GM18861 (cell line): ENCODE measurements around the gene WDR11.
"Not testable (repeated sequence)": the region's sequence is repeated elsewhere in the genome, so short reads cannot be mapped to it uniquely, and the experiment has no call there.

ENCODE experiments used
- ATAC-seq: cut with Tn5 transposase; IDR thresholded peaks from one replicate; pipeline ENCODE4 v1.9.1; 2021; ENCODE audit not compliant: unreplicated experiment

Gene WDR11

DNA sequence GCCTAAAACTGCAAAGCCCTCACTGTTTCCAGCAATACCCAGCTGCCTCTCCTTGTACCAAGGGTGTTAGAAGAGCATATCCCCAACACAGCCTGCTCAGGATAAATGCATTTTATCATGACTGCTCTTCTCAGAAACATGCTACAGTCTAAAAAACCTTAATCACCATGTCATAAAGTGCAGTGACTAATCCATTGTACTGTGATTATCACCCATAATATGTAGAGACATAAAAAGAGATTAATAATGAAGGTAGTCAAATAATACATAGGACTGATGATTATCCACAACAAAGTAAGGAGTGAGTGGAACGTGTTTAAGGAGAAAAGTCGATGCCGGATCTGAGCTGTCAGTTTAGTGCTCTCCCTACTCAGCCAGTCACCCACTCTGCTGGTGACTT is 12.2 kb upstream of the WDR11 start:
- ATAC-seq, result no peak

- ATAC-seq, result no peak
Measured at GRCh38 chr10:120841522-120842189, 9.5 kb upstream of the WDR11 start.

DNA sequence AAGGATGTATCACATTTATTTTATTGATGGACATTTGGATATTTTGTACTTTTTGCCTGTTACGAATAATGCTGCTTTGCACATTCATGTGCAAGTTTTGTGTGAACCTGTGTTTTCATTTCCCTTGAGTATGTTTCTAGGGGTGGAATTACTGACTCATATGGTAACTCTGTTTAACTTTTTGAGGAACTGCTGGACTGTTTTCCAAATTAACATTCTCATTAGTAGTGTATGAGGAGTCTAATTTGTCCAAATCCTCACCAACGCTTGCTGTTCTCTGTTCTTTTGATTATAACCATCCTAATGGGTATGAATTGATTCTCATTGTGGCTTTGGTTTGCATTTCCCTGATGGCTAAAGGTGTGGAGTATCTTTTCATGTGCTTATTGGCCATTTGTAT is 3.2 kb downstream of the WDR11 start:
- no peak for ATAC-seq

- ATAC-seq, result no peak
Measured at GRCh38 chr10:120861178-120861855, 10.2 kb downstream of the WDR11 start.

DNA sequence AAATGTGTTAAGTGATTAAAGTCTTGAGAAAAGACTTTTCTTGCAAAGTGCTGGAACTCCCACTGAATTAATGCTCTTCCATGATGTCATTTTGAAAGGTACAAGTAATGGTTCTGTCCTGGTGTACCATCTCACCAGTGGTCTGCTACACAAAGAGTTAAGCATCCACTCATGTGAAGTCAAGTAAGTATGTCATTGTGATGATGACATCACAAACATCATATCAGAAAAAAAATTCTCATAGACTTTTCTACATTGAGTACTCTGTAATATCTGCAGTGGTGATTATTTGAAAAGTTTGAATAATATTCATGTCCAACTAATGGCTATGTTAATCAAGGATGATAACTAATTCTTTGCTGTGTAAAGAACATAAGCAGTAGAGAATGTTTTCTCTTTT is 22.6 kb downstream of the WDR11 start:
- ATAC-seq, result no peak

DNA sequence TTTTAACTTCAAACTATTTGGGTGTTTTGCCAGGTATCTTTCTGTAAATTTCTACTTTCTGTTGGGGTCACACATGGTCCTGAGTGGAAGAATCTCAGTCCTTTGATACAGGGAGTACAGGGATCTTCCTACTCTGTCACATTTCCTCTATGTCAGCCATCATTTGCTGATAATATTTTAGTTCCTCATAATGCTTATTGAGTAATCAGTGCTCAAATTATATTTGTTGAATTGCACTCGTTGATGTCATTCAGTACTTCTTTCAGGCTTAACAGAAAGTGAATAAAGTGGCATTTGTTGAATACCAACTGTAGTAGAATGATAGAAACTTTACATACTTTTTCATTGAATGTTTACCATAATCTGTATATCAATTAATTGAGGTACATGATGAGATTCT is 31.9 kb downstream of the WDR11 start:
- no peak for ATAC-seq

- ATAC-seq, result no peak
Measured at GRCh38 chr10:120887482-120887881, 36.3 kb downstream of the WDR11 start.

DNA sequence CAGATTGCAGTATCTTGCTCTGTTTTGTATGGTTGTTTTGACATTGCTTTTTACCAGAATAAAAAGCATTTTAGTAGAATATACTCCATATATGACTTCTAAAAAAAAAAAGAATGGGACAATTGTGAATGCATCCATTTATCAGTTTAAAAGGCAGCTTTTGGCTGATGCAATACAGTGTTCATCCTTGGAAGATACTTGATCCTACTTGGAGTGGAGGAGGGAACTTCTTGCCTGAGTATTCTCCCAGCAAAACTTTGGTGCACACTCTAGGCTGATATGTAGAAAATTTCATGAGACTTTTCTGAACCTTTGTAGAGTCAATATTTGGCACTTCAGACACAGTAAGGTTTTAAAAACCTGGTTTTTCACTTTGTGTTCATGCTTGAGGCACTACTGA is 40.2 kb downstream of the WDR11 start:
- ATAC-seq, result no peak

GRCh38 chr10:120894556-120894955 is 43.4 kb downstream of the WDR11 start:
- no peak for ATAC-seq

DNA sequence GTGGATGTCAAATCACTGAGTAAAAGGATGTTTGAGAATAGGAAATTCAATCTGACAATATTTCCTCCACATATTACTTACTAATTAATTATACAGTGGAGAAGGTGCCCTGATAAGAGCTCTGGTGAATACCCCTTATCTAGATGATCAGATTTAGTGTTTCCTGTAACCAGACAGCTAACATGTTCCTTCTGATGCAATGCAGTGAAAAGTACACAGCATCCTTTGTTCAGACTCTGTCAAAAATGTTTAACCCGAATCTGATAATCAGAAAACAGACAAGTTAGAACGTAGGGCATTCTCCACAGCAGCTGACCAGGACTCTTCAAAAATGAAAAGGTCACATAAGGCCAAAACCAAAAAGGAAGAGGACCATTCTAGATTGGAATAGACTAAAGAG is 46.2 kb downstream of the WDR11 start:
- ATAC-seq, result no peak

DNA sequence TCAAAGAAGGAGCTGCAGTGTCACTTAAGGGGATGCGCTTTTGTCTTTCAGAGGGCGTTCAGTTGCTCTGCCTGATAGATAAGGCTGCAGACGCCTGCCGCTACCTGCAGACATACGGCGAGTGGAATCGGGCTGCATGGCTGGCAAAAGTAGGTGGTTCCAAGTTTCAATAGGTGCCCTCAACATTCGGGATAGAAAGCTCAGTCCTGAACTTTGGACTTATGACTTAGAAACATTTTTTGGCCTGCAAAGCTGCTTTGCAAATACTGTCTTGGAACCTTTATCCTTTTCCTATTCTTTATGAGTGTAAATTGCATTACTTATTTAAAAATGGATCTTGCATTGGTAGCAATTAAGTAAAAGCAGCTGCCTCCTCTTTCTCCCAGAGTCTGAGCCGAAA is 54.1 kb downstream of the WDR11 start:
- ATAC-seq, result no peak

GRCh38 chr10:120917521-120918250 is 66.5 kb downstream of the WDR11 start:
- ATAC-seq, result no peak

DNA sequence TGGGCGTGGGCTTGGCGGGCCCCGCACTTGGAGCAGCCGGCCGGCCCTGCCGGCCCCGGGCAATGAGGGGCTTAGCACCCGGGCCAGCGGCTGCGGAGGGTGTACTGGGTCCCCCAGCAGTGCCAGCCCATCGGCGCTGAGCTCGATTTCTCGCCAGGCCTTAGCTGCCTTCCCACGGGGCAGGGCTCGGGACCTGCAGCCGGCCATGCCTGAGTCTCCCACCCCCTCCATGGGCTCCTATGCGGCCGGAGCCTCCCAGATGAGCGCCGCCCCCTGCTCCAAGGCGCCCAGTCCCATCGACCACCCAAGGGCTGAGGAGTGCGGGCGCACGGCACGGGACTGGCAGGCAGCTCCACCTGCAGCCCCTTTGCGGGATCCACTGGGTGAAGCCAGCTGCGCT is 72.7 kb downstream of the WDR11 start:
- ATAC-seq, result not testable (repeated sequence)

DNA sequence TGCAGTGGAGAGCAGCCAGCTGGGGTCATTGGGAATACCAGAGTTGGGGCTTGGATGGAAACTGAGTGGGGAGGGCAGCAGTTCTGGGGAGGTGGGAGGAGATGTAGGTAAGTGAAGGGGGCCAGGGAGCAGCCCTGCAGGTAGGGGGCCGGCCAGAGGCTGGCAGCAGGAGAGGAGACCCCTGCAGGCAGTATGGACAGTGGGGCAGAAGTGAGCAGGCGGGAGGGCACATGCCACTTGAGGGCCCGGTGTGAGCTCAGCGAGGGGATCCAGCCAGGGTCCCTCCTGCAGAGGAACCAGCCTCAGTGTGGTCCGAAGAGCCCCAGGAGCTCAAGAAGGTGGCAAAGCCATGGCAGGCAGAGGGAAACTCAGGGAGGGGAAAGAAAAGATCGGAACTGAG is 75.4 kb downstream of the WDR11 start:
- ATAC-seq, result no peak

- no peak for ATAC-seq
Measured at GRCh38 chr10:120927352-120927751, 76.2 kb downstream of the WDR11 start.

- no peak for ATAC-seq
Measured at GRCh38 chr10:120929166-120929565, 78.0 kb downstream of the WDR11 start.

DNA sequence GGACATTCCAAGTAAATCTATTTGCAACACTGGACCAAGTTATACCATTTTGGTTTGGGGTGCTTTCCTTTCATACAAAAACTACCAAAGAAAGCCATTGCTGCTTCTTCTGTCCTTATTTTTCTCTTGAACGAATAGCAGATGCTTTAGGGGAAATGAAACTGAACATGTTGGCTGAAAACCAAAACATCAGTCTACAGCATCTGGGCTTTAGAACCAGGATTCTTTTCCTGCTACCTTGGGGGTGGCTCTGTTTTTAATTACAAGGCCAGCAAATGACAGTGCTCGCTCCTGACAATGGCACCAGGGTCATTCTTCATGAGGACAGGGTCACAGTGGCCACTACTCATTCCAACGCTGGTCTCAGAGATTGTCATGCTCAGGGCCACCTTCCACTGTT is 80.3 kb downstream of the WDR11 start:
- ATAC-seq, result peak; percentile 43

GRCh38 chr10:120931999-120932398 is 80.8 kb downstream of the WDR11 start:
- no peak for ATAC-seq

GRCh38 chr10:120938822-120939221 is 87.7 kb downstream of the WDR11 start:
- ATAC-seq, result no peak

- ATAC-seq, result no peak
Measured at GRCh38 chr10:120940299-120940900, 89.2 kb downstream of the WDR11 start.

GRCh38 chr10:120941501-120941900 is 90.3 kb downstream of the WDR11 start:
- ATAC-seq, result no peak
